Cortex of kidney (tissue), 1 donor: ENCODE data around the gene PAQR5.
"Not testable (repeated sequence)": the region's sequence is repeated elsewhere in the genome, so short reads cannot be mapped to it uniquely, and the experiment has no call there.

Source experiments
- DNase-seq: peaks from one replicate; lab custom pipeline; 2025; lab: John Stamatoyannopoulos, UW

The PAQR5 gene, protein sequence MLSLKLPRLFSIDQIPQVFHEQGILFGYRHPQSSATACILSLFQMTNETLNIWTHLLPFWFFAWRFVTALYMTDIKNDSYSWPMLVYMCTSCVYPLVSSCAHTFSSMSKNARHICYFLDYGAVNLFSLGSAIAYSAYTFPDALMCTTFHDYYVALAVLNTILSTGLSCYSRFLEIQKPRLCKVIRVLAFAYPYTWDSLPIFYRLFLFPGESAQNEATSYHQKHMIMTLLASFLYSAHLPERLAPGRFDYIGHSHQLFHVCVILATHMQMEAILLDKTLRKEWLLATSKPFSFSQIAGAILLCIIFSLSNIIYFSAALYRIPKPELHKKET

DNA sequence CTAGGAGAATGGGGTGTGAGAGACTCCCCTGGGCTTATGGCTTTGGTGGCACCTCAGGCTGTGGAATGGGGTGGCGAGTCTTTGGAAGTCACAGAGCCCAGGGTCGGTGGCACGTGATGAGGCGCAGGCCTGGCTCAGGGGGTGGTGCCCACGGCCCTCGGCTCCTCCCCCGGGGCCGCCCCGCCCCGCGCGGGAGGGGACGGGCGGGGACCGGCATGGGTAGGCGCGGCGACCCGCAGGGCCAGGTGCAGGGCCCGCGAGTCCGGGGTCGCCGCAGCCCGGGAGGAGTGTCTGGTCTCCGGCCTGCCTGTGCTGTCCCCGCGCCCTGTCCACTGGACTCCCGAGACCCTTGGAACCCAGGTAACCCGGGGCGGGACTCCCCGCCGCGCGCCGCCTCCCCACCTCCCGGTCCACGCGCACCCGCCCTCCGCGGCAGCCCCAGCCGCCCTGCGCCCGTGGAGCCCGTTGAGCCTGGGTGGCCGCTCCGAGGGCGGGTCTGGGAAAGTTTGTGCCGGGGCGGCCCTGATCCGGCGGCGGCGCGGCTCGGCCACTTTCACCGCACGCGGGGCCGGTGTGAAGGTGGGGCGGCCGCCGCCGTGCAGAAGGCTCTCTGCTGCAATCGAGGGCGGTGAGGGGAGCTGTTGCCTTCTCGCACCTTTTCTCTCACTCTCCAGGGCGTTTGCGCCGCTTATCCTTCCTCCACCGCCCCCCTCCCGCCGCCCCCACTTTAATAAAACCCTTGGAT is at the start of gene PAQR5:
PAQR5 (plus strand) TSS at position 216 of the 745 bp plus-strand sequence. CDS start 61,169 bp downstream, outside the sequence.
- no peak for DNase-seq

DNA sequence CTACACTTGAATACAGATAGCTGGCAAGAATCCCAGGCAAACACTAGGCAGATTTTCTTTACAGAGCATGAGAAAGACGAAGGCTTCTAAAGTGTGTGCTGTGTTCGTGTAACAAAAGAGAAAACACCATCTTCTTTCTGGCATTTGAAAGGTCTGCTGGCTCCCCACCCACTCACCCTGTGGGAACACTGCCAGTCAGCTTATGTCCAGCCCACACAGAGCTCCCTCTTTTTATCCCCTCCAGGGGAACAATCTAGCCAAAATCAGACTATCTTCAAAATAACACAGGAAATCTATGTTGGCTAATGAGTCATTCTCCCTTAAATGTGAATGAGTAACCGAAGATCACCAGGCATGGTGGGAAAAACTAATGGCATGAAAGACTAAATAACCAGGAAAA is 45.6 kb upstream of the PAQR5 start:
- DNase-seq = no peak

DNA sequence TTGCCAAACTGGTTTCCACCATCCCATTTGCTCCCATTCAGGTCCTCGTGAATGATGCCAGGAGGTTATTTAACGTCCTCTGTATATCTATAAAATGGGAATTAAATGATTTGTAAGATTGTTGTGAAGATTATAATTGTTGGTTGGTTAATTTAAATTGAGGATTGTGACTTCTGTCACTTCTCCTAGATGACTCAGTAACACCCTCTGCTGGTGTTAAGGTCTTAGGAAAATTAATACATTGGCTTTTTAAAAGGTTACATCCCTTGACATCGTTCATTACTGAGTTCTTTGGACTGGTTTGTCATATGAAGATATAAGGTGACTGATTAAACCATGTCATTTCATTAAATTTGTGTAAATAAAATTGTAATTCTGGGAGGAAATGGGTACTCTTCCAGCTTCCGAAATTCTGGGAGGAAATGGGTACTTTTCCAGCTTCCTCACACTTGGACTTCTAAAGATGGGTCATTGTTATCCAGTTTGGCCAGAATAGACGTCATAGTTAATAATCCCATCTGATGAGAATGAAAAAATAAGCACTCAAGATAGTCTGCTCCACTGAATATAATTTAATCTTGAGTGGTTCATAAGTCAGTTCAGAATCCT is 33.3 kb upstream of the PAQR5 start:
- no peak for DNase-seq

DNA sequence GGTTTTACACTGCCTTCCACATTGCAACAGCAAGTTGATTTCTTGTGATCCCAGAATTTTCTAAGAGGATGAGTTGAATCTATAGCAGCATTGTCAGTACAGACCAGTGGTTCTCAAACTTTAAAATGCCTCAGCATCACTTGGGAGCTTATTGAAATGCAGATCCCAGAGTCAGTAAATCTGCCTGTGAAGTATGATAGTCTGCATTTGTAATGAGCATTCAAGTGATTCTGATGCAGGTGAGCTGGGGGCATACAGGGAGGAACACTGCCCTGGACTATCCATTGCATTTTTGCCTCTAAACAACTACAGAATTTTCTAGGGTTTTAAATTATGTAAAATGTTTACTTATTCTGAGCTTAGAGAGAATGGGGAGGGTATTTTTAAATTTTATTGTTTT is 27.5 kb upstream of the PAQR5 start:
- no peak for DNase-seq

DNA sequence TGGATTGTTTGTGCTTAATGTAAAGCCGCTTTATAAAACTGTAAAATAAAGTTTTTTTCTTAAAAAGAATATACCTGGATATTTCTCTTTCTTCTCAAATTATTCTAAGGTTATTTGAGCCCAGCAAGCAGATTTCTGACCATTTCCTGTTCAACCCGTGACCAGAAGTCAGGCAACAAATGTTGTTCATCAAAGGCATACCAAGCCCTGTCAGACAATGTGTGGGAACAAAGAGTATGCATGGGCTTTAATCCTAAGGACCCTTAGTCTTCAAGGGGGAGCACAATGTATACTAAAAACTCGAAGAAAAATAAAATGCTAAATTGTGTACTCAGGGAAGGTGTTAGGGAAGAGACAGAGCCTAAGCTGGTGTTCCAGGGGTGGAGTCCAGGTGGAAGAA is 26.6 kb upstream of the PAQR5 start:
- no peak for DNase-seq

DNA sequence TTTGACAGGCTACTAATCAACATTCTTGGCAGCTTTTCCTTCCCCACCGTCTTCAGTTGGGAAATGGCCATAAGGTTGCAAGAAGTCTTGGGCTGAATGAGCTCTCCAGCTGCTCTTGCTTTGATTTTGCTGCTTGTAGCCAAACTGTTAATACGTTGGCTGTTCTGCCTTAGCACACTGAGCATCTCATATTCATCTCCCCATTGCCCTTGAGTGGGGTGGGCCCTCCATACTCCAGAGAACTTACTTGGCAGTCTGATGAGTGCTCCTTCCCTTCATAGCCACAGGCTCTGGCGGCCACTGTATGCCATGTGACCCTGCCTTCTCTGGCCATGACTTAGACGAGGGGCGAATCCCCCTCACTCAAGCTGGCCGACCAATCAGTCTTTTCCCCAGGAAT is 25.8 kb upstream of the PAQR5 start:
- DNase-seq = no peak

DNA sequence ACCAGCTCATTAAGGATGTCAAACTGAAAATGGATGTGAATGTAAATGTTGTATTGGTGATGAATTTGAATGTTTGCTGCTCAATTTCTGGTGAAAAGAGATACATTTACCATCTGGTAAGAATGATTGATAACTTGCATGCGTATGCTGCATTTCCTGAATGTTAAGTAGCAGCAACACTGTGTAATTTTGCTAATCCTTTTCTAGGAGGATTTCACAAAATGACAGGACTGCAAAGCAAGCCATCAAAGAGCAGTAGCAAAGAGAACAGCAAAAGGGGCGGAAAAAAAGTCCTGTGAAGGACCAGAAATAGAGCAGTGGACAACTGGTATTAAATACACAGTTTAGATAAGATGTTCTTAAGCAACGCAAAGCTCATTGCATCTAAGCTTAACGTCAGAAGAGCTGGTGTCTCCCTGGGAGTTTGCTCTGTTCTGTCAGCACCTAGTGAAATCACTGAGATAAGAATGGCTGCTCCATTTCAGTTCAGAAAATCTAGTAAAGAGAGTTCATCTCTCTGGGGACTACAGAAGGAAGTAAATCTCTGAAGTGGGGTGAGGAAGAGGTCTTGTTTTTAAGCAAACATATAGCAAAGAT is 23.5 kb upstream of the PAQR5 start:
- DNase-seq = no peak

DNA sequence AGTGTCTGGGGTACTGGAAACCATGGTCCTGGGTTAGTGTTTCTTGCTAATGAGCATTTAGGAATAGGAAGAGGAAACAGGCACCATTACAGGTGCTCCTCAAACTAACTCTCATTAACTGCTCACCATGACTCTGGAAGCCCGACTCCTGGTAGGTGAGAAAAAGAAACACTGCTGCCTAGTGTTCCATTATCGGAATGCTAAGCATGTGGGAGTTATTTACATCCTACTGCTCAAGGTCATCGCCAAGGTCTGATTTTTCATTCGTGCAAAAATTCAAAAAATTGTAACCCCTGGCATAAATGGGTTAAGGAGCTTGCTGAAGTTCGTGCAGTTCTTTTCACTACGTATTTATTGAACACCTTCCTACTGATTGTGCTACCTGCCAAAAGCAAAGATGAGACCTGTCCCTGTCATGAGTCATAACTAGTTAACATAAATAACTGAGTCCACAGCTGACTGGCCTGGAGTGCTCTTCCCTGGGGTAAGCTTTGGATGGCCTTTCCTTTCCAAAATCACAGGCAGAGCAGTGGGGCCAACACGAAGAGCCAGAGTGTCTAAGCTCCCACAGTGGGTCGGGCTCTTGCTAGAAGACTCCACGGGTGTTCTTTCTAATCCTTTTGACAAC is 22.7 kb upstream of the PAQR5 start:
- no peak for DNase-seq

DNA sequence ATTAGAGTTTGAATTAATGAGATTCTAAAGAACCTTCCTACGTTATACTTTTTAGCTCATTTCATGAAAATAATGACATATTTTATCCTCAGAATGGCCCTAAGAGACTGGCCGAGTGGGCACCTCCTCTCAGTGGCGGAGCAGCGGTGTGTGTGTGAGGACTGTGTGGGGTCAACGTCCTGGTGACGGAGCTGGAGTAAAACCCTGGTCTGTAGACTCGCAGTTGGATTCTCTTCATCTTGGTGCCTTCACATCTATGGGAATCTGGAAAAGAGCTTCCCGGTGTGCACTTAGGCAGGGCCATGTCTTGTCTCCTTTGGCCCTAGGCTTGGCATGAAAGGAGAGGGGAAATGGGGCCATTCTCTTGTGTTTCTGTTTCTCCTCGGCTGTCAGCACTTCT is 21.4 kb upstream of the PAQR5 start:
- no peak for DNase-seq

DNA sequence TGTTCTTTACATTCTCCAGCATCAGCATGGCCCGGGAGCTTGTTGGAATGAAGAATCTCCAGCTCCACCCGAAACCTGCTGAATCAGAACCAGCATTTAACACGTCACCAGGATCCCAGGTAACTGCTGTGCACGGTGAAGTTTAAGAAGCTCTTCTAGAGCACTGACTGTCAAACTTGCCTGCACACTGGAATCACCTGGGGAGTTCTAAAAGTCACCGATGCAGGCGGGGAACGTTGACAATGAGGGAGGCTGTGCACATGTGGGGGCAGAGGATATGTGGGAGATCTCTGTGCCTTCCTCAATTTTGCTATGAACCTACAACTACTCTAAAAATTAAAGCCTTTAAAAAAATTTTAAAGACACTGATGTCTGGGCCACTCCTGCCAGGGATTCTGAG is 19.1 kb upstream of the PAQR5 start:
- no peak for DNase-seq

DNA sequence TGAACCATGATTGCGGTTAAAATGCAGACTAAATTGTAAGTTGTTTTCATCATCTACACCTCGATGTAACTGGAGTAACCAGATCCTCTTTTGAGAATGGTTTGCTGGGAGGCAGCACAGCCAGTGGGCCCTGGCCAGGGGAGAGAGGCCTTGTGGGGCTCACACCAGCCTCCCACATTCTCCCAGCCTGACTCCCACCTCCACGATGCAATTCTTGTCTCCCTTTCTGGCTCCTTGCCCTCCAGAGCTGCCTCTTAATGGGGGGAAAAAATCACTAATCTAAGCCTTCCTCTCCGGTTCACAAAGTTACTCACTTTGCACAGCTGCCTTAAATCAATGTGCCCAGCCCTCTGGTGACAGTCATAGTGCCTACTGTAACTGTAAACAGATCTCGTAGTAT is 17.9 kb upstream of the PAQR5 start:
- DNase-seq = no peak

DNA sequence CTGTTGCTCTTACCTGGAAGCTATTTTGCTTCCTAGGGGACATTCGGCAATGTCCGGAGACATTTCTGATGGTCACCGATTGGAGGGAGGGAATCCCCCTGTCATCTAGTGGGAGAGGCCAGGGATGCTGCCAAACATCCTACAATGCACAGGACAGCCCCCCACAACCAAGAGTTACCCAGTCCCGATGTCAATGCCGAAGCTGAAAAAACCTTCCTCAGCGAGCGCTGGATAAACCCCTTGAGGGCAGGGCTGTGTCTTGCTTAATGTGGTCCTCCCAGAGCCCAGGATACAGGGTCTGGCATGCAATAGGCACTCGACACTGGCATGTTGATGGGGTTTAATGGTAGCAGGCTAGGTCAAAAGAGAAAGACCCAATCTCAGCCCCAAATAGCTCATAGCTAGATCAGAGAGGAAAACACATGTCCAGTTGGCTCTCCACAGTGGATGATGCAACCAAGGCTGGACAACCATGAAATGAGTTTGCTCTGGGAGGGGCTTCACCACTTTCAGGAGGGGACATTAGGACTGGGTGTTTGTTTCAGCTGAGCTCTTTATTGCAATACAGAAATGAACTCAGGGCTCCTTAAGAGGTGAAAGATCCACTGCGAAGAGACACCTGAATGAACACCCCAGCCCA is 16.5 kb upstream of the PAQR5 start:
- no peak for DNase-seq

DNA sequence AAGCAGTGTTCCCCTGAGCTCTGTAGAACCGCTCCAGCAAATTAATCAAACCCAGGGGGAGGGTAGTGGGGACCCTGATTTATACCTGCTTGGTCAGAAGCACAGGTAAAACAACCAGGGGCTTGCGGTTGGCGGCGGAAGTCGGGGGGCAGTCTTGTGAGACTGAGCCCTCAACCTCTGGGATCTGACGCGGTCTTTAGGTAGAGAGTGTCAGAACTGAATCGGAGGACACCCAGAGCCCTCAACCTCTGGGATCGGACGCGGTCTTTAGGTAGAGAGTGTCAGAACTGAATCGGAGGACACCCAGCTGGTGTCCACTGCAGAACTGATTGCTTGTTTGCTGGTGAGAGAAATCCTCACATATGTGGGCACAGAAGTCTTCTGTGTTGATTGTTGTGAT is 12.9 kb upstream of the PAQR5 start:
- no peak for DNase-seq

DNA sequence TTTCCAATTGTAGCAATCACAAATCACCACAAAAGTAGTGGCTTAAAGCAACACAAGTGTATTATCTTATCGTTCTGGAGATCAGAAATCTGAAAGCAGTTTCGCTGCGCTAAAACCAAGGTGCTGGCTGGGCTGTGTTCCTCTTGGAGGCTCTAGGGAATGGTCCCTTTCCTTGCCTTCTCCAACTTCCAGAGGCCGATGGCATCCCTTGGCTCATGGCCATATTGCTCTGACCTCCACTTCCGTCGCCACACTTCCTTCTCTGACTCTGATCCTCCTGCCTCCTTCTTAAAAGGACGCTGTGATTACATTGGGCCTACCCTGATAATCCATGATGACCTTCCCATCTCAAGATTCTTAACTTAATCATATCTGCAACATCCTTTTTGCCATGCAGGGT is 10.7 kb upstream of the PAQR5 start:
- no peak for DNase-seq

DNA sequence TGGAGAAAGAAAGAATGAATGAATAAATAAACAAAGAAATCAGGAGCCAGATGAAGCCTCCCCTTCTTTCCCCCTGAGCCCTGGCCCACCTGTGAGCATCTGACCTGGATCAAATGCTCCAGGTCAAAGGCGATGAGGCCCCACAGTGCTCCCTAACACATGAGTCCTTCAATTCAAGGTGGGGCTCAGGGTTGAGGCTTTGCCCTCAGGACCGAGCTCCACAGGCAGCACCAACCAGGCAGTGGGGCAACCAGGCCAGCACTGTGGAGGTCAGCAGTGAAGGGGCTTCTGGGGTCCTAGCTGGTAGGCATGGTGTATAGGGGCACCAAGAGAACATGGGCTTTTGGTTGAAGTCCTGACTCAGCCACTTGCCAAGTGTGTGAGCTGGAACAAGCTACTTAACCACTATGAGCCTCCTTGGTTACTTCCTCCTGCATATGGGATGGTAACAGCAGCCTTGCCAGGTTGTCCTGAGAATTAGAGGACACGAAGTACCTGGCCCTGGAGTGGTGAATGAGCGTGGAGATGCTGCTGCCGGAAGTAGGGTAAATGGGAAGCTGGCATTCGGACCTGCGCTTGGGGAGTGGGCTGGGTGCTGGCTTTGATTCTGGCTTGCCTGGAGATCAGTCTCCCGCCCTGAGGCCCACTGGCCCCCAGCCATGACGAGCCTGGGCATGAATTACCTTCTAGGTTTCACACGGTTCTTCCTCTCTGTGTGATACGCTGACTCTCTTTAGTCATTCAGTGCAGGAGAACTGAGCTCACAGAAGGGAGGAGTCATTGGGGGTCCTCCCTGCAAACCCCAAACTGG is 10.0 kb upstream of the PAQR5 start:
- no peak for DNase-seq

DNA sequence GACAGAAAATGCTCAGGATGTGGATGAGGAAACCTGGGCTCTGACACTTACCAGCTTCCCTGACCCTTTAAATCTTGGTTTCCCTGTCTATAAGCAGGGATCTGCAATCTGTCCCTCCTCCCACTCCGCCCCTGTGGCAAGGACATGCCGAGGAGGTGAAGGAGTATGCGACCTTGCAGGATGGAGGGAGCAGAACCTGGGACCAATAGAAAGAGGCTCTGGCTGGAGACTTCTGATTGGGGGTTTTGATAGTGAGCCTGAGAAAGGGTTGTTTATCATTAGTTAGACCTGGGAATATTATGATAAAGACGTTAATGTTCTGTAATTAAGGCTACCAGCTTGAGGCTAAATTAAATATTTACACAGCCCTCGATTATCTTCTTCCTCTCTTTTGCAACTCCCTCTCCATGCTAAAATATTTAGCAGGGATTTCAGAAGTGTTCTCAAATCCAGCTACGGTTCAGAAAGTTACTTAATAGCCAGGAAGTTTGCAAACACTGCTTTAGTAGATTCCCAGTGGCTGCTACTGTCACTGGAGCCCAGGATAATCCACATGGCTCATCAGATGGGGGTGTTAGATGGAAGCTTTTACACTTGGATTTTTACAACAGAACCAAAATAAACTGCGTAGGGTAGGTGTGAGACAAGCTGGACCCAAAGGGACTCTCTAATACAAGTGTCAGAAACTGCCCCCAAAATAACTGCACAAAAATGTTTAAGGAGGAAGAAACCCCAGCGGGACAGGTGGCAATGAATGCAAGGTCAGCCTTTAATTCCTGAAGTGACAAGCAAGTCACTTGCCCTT is 9.2 kb upstream of the PAQR5 start:
- no peak for DNase-seq

DNA sequence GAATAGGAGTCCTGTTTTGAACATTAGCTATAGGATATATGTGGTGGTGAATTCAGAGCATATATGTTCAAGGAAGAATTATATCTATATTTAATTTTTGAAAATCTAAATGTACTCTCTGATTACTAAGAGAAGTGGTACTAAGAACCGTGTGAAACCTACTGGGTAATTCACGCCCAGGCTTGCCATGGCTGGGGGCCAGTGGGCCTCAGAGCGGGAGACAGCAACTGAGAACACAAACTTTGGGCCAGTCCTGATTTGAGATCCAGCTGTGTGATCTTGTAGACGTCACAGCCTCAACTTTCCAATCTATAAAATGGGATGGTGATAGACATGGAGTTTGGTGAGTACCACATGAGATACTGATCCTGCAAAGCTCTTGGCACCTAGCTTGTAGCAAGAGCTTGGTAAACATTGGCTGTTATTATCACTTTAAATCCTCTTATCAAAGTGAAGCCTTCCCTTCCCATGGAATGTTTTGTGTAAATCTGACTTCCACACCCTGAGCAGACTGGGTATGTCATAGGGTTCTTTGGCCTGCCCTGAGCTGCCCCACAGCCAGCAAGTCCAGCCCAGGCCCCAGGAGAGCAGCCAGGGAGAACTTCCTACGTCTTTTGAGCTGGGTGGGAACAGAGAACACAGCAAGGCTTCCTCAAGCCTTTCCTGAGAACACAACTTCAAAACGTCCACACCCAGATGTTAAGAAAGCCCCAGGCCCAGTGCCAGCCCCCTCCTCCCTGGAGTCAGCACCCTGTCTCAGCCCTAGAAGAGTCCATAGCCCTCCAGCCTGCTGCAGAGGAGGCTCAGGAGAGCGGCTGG is 8.2 kb upstream of the PAQR5 start:
- DNase-seq = no peak

DNA sequence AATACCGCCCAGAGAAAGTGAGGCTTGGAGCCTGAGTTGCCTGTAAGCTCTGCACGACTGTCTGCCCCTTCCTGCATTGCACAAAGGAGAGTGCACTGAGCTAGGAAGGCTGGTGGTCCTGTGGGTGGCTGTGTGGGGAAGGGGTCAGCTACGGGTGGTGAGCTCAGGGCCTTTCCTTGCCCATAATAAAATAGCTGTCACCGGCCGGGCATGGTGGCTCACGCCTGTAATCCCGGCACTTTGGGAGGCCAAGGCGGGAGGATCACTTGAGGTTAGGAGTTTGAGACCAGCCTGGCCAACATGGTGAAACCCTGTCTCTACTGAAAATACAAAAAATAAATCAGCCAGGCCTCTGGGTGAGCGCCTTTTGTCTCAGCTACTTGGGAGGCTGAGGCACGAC is 7.1 kb upstream of the PAQR5 start:
- not testable (repeated sequence) for DNase-seq

DNA sequence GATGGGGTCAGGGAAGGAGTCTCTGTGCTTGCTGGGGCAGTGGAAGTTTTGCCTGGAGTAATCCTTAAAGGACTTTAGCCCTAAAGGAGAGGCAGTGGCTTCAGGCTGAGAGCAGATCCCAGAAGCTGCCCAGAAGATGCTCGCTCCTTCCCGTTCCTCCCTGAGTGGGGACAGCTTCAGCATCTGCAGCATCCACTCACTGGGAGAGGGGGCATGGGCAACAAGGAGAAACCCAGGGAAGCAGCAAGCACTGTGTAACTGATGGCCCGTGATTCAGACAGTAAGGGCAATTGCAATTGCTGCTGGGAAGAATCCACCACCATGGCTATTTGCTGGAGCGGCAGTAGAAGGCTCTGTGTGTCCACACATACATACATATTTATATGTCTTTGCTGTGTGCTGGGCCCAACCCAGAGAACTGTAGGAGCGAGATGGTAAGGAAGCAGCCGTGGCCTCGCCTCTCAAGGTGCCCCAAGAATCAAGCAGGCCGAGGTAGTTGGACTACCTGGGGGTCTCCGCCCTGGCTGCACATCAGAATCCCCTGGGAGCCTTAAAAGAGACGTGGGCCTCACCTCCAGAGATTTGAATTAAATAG is 5.8 kb upstream of the PAQR5 start:
- DNase-seq = no peak
